WERI-Rb-1 (cell line): ENCODE data around the gene CPAMD8.

Experiments used
- DNase-seq: peaks from one replicate; pipeline ENCODE4 v3.0.0-alpha.2; 2020
- H3K27ac ChIP-seq: fragments of 250-450 bp; sonication (Bioruptor Pico); 2 replicates; pipeline ENCODE4 v1.5.1; 2020; ENCODE audit warnings: mild to moderate bottlenecking, moderate library complexity
- H3K27me3 ChIP-seq: fragments of 250-450 bp; sonication (Bioruptor Pico); 2 replicates; pipeline ENCODE4 v1.5.1; 2021; ENCODE audit warnings: mild to moderate bottlenecking, low read depth, moderate library complexity; ENCODE audit not compliant: insufficient read depth, severe bottlenecking
- H3K36me3 ChIP-seq: fragments of 250-450 bp; sonication (Bioruptor Pico); 2 replicates; pipeline ENCODE4 v1.5.1; 2020; ENCODE audit warnings: mild to moderate bottlenecking, moderate library complexity
- H3K4me3 ChIP-seq: 2 replicates; pipeline ENCODE4 v1.5.1; 2011; ENCODE audit warnings: low read depth, mild to moderate bottlenecking, control low read depth, low read length
- H3K9me3 ChIP-seq: fragments of 250-450 bp; sonication (Bioruptor Pico); 2 replicates; pipeline ENCODE4 v1.5.1; 2021; ENCODE audit warnings: mild to moderate bottlenecking, moderate library complexity; ENCODE audit not compliant: severe bottlenecking
- CTCF ChIP-seq: IDR thresholded peaks from 2 replicates; pipeline ENCODE4 v1.5.1; 2011; ENCODE audit warnings: low read depth, mild to moderate bottlenecking, control low read depth, inconsistent platforms, low read length

CPAMD8 gene

GRCh38 chr19:16887353-16888265, 139.0 kb downstream of the CPAMD8 start:
- Histone ChIP-seq H3K36me3 (no peaks in the 10 kb centered on the region), H3K27ac (no peak overlapping the region), H3K9me3 (no peaks in the 10 kb centered on the region), H3K27me3 (no peaks in the 10 kb centered on the region), H3K4me3 (no peak overlapping the region)
- DNase-seq: no peak
- no peak for TF ChIP-seq CTCF

- Histone ChIP-seq H3K27ac (no peak overlapping the region), H3K36me3 (no peaks in the 10 kb centered on the region), H3K27me3 (no peaks in the 10 kb centered on the region), H3K4me3 (no peak overlapping the region), H3K9me3 (peaks cover 8% of the 10 kb centered on the region)
- TF ChIP-seq CTCF: no peak
- no peak for DNase-seq
Observed at GRCh38 chr19:16886305-16886880, 140.2 kb downstream of the CPAMD8 start.

GRCh38 chr19:16885166-16885565, 141.4 kb downstream of the CPAMD8 start:
- Histone ChIP-seq H3K36me3 (peaks cover 2% of the 10 kb centered on the region), H3K9me3 (peaks cover 14% of the 10 kb centered on the region), H3K27ac (no peak overlapping the region), H3K27me3 (no peaks in the 10 kb centered on the region), H3K4me3 (no peak overlapping the region)
- no peak for TF ChIP-seq CTCF
- no peak for DNase-seq

- peaks cover 14% of the 10 kb centered on the region for H3K9me3 ChIP-seq
- no peak overlapping the region for H3K4me3 ChIP-seq
- no peaks in the 10 kb centered on the region for H3K27me3 ChIP-seq
- TF ChIP-seq CTCF: no peak
- H3K36me3 ChIP-seq: peaks cover 18% of the 10 kb centered on the region
- no peak overlapping the region for H3K27ac ChIP-seq
- no peak for DNase-seq
Observed at GRCh38 chr19:16883522-16883921, 143.1 kb downstream of the CPAMD8 start.

GRCh38 chr19:16882146-16882545, 144.5 kb downstream of the CPAMD8 start:
- no peak for TF ChIP-seq CTCF
- Histone ChIP-seq H3K27ac (no peak overlapping the region), H3K4me3 (no peak overlapping the region), H3K27me3 (no peaks in the 10 kb centered on the region), H3K36me3 (peaks cover 32% of the 10 kb centered on the region), H3K9me3 (peaks cover 14% of the 10 kb centered on the region)
- DNase-seq: no peak
